Activated CD8-positive, alpha-beta memory T cell treated with anti-CD3 and anti-CD28 coated beads, Interleukin-2, amount 50 U/mL, for 24 hours (primary cell): Measurements from ENCODE around the gene PAK6.

Experiments
- DNase-seq: peaks from one replicate; pipeline ENCODE4 v3.0.0-alpha.2; 2020; ENCODE audit errors: extremely low read depth

The PAK6 gene

GRCh38 chr15:40276927-40277326 is 38.1 kb downstream of the PAK6 start:
- no peak for DNase-seq

DNA sequence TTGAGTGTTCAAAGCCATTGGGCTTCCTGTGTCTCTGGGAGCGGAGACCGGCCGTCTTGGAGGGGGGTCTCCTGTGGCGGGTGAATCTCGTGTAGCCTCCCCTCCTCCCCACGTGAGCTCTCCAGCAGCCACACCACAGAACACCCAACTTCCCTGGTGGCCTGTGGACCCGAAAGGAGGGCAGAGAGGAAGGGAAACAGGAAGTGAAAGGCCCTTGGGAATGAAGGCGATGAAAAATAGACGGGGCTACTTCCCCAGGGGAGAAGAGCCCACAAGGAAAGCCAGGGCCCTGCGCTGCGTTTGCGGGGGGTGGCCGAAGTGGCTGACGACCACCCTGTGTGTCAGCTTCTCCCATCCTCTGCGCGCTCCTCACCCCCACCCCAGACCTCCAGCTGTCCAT is 38.6 kb downstream of the PAK6 start:
- no peak for DNase-seq

GRCh38 chr15:40278026-40278425 is 39.2 kb downstream of the PAK6 start:
- no peak for DNase-seq

GRCh38 chr15:40279437-40280141 is 40.7 kb downstream of the PAK6 start:
- no peak for DNase-seq

GRCh38 chr15:40280260-40281056 is 41.6 kb downstream of the PAK6 start:
- no peak for DNase-seq

DNA sequence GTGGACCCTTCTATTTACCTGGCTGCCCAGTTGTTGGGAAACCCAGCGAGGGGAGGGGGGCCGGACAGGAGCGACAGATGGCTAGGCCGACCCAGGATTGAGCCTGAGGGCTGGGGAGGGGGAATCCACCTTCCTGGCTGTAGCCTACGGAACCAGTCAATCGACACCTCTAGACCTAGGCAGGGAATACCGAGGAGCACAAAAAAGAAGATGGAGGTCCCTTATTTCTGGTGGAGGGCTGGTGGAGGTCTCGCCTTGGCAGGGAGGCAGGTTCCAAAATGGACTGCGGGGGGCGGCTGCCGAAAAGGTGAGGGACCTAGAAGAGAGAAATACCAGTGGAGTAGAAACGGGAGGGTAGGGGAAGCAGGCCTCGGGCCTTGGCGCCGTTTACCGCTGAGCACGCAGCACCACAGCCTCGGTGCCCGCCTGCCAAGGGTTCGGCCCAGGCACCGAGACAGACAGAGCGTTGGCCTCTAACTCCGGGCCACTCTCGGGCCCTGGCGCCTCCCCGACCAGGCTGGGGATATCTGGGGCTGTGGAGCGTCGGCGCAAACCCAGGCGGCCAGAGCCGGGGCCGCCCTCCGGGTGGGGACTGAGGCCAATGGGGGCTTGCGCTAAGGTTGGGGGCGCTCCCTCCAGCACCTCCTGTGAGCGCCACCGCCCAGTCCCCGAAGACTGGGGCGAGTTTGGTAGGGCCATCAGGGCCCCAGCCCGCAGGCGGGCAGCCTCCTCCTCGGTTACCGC is 42.4 kb downstream of the PAK6 start:
- DNase-seq, result no peak

GRCh38 chr15:40281801-40282146 is 42.9 kb downstream of the PAK6 start:
- no peak for DNase-seq

DNA sequence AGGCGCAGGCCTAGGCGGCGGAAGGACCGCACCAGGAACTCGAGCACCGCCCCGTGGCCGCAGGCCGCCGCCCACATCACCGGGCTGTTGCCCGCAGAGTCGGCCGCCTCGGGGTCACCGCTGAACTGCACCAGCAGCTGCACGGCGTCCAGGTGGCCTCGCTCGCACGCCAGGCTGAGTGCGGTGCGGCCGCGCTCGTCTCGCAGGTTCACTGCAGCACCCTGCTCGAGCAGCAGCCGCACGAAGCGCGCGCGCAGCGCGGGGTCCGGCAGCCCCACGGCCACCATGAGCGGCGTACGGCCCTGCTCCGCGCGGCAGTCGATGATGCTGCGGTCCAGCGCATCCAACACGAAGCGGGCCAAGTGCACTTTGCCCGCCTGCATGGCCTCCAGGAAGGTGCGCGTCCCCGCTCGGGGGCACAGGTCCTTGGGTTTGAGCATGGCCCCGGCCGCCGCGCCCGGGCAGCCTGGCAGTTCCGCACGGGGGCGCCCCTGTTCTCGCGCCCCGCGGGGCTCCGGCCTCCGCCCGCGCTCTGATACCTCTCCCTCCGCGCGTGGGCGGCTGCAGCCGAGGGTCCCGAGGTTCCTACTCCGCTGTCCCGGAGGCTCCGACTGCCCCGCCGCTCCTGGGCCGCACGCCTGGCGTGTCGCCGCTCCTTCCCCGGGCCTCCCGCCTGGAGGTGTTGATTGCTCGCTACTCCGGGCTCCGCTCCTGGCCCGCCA is 43.4 kb downstream of the PAK6 start:
- DNase-seq, result no peak

DNA sequence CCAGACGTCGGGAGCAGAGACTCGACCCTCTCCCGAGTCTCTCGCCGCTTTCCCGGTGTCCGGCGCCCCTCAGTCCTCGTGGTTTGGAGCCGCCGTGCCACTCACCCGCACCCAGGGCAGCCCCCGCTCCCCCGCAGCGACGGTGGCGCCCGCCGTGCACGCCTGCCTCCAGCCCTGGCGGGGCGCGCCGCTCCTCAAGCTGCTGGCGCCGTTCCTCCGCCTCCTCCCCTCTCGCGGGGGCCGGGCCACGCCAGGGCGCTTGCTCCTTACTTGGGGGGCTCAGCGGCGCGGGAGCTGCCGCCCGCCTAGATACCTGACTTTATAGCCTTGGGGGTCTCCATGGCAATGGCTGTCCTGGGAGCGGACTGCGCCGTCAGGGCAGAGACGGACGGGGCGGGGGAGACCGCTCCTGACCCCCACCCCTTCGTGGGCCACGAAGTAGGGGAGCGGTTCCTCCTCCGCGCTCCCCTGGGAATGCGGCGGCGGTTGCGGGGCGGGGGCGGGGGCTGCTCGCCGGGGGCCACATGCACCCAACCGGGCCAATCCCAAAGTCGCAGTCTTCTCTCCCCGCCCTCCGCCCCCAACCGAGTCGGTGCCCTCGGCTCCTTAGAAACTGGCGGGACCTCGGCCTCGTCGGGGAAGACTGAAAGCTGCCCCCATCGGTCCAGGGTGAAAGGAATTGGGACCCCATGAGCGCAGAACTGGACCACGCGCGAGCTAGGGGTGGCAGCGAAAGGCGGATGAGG is 44.2 kb downstream of the PAK6 start, which contains the start of gene ANKRD63:
Gene ANKRD63, minus strand, starts transcription at position 196 of the 746 bp plus-strand sequence. CDS start 478 bp downstream, outside the sequence.
- no peak for DNase-seq

- no peak for DNase-seq
These were observed 44.9 kb downstream of the PAK6 start for GRCh38 chr15:40283615-40284300.

- DNase-seq, result no peak
These were observed 46.3 kb downstream of the PAK6 start for GRCh38 chr15:40285151-40285550.

DNA sequence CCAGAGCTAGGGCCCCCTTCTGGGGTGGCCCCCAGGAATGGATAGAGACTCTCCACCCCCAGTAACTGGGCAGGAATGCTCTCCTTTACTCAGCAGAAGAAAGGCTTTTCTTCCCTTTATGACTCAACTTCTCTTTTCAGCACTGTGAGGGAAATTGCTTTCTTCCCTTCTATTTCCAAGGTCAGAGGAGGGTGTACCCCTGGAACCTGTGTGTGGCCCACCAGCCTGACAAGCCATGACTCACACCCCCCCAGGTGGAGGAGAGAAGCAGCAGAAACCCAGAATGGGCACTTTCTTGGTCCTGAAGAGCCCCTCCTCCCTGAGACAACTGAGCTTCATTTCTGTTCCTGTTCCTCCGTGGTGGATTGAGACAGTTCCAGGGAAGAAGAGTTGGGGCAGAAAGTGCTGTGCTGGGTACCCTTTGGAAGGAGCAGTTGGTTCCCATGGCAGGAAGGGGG is 46.7 kb downstream of the PAK6 start:
- no peak for DNase-seq

- no peak for DNase-seq
These were observed 47.2 kb downstream of the PAK6 start for GRCh38 chr15:40286061-40286532.

DNA sequence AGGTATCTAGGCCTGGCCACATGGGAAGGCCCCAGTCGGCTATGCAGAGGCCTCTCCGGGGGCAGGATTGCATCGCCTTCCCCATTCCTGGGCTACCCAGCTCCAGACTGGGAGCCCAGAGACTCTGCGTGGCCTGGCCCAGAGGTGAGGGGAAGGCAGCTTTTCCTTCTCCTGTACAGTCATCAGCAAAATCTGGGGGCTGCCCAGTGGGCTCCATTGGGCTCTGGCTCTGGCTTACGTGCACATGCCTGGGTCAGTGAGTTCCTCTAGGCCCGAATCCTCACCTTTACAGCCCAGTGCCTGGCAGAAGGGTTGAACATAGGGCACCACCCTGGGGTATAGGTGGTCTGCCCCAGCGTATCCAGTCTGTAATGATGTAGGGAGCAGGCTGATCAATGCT is 47.9 kb downstream of the PAK6 start:
- no peak for DNase-seq

- DNase-seq, result no peak
These were observed 48.6 kb downstream of the PAK6 start for GRCh38 chr15:40287505-40287904.

DNA sequence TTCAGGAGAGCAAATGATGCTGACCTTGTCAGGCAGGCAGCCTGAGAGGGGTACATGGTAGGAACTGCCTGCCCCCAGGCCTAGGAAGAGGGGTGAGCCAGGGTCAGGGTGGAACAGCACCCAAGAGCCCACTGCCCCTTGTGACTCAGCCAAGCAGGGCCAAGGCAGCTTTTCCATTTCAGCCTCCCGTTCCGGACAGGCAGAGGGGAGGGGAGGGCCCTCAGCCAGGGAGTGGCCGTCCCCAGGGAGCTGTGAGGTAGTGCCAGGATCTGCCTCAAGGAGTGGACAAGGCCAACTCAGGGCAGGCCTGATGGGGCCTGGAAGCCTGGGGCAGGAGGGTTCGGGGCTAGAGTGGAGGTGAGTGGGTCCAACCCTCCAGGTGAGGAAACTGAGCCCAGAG is 49.1 kb downstream of the PAK6 start:
- no peak for DNase-seq

GRCh38 chr15:40289140-40289775 is 50.4 kb downstream of the PAK6 start:
- no peak for DNase-seq

DNA sequence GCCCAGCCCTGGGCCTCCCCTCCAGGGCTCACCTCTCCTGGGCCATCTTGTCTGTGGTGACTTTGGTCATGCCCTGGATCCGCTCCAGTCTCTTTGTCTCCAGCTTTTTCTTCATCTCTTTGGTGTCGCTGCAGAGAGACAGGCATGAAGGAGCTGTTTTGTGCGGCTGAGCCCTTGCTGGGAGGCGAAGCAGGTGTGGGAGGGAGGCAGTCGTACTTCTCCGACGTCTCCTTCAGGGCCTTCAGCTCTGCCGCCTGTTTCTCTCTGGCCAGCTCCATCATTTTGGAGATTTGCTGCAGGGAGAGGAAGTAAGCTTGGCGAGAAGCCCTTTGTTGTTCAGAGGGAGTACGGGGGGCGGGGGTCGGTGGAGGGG is 51.7 kb downstream of the PAK6 start:
- no peak for DNase-seq

DNA sequence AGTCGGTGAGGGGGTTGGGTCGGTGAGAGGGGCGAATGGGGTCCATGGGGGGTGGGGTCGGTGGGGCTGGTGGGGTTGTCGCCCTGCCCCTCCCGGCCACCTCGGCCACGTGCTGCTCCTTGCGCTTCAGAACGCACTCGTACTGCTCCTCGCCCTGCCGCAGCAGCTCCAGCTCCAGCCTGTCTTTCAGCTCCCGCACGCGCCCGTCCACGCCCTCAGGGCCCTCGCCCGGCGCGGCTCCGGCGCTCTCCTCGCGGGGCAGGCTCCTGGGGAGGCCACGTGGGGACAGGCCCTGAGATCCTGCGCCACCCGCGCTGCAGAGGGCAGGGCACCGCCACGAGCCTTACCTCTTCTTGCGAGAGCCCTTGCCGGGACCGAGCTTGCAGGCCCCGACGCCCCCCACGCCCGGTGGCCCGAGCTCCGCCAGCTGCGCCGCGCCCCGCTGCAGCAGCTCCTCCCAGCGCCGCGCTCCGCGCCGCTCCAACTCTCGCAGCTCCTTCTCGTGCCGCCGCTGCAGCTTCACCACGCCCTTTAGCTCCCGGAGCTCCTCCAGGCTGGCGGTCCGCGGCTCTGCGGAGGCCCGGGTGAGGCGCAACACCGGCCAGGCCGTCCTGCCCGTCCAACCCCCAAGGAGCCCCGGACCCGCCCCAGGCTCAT is 52.2 kb downstream of the PAK6 start:
- DNase-seq, result no peak
